Measurements from ENCODE around the gene FANCM. TPM values are rescaled to one million over a fixed set of nuclear protein-coding genes. Genes with fewer than 3 reads are reported as not detected.

FANCM gene
- total RNA-seq, 1 donor from 2014 or later = 13.4 TPM

DNA sequence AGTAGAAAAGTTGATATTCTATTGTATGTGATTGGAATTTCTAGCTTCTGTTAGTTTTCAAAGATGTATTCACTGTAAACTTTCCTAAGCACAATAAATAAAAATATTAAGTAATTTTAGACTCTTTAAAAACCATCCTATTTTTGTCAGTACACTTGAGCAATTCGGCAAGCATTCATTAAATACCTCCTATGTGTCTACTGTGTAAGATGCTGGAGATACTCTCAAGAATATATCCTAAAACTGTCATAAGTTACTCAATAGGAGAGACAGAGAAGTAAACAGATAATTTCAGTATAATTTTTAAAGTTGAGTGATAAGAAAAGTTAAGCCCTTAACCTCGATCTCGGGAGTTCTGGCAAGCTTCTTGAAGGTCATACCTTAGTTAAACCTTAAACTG is 46.1 kb downstream of the FANCM start:
- Mint-ChIP-seq H3K4me3 (no peak overlapping the region), H3K36me3 (ENCODE audit: low read depth) (peaks cover 5% of the 10 kb centered on the region), H3K4me1 (no peaks in the 10 kb centered on the region), H3K27me3 (no peaks in the 10 kb centered on the region), H3K27ac (no peak overlapping the region), H3K9me3 (no peaks in the 10 kb centered on the region)
- POLR2A ChIA-PET = no interaction called here
- ATAC-seq (ENCODE audit: low read depth) (no peak), DNase-seq (no peak)
- TF ChIP-seq CTCF (IDR thresholded peaks at IDR 0.05) = no peak
- CTCF ChIA-PET = no interaction called here
- intact Hi-C loops (cut with micrococcal nuclease) = no loop called here

GRCh38 chr14:45185100-45185814 is 49.5 kb downstream of the FANCM start:
- no peaks in the 10 kb centered on the region for H3K9me3 Mint-ChIP-seq
- H3K27ac Mint-ChIP-seq = no peak overlapping the region
- peaks cover 21% of the 10 kb centered on the region for H3K36me3 Mint-ChIP-seq (ENCODE audit: low read depth)
- H3K27me3 Mint-ChIP-seq = no peaks in the 10 kb centered on the region
- CTCF ChIA-PET = no interaction called here
- no peak for DNase-seq
- no peak for TF ChIP-seq CTCF (IDR thresholded peaks at IDR 0.05)
- H3K4me1 Mint-ChIP-seq = no peaks in the 10 kb centered on the region
- POLR2A ChIA-PET = no interaction called here
- H3K4me3 Mint-ChIP-seq = no peak overlapping the region
- intact Hi-C loops (cut with micrococcal nuclease) = no loop called here
- ATAC-seq (ENCODE audit: low read depth) = no peak

GRCh38 chr14:45194964-45195363 is 59.2 kb downstream of the FANCM start:
- Mint-ChIP-seq H3K27ac (no peak overlapping the region), H3K4me3 (no peak overlapping the region), H3K4me1 (peaks cover 2% of the 10 kb centered on the region), H3K9me3 (no peaks in the 10 kb centered on the region), H3K36me3 (ENCODE audit: low read depth) (peaks cover 12% of the 10 kb centered on the region), H3K27me3 (no peaks in the 10 kb centered on the region)
- no peak for ATAC-seq (ENCODE audit: low read depth)
- intact Hi-C loops (cut with micrococcal nuclease) = no loop called here
- POLR2A ChIA-PET = interaction anchor here (1.2 kb wide), 1 partner anchor 57 kb away, joined by 3 read pairs; no protein-coding TSS in a partner anchor
- TF ChIP-seq CTCF (IDR thresholded peaks at IDR 0.05) = no peak
- CTCF ChIA-PET = no interaction called here
- DNase-seq = no peak

DNA sequence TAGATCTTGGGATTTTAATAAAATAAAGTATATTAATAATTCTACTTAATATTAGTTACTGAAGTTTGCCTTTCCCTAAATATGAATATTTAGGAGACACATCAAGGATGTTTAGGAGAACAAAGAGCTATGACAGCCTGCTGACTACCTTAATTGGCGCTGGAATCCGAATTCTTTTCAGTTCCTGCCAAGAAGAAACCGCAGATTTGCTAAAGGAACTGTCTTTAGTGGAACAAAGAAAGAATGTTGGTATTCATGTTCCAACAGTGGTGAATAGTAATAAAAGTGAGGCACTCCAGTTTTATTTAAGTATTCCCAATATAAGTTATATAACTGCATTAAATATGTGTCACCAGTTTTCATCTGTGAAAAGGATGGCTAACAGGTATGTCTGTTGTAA is 62.8 kb downstream of the FANCM start:
- Mint-ChIP-seq H3K4me1 (peaks cover 2% of the 10 kb centered on the region), H3K36me3 (ENCODE audit: low read depth) (peaks cover 28% of the 10 kb centered on the region), H3K27me3 (no peaks in the 10 kb centered on the region), H3K4me3 (no peak overlapping the region), H3K9me3 (no peaks in the 10 kb centered on the region), H3K27ac (no peak overlapping the region)
- ChIA-PET POLR2A (no interaction called here), CTCF (no interaction called here)
- ATAC-seq (ENCODE audit: low read depth) (no peak), DNase-seq (no peak)
- no peak for TF ChIP-seq CTCF (IDR thresholded peaks at IDR 0.05)
- intact Hi-C loops (cut with micrococcal nuclease) = no loop called here

DNA sequence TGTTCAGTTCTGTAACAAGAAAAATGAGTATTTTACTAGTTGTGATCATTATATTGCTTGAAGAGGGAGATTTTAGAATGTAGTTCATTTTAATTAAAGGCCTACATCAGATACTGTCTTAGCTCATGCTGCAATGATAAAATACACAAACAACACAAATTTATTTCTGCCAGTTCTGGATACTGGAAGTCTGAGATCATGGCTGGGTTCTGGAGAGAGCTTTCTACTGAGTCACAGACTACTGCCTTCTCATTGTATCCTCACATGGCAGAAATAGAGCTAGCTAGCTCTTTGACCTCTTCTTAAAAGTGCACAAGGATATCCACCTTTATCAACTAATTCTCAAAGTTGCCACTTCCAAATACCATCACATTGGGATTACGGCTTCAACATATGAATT is 63.5 kb downstream of the FANCM start:
- H3K27ac Mint-ChIP-seq = no peak overlapping the region
- peaks cover 29% of the 10 kb centered on the region for H3K36me3 Mint-ChIP-seq (ENCODE audit: low read depth)
- intact Hi-C loops (cut with micrococcal nuclease) = no loop called here
- no peak for TF ChIP-seq CTCF (IDR thresholded peaks at IDR 0.05)
- no peaks in the 10 kb centered on the region for H3K9me3 Mint-ChIP-seq
- POLR2A ChIA-PET = no interaction called here
- no peaks in the 10 kb centered on the region for H3K27me3 Mint-ChIP-seq
- H3K4me1 Mint-ChIP-seq = peaks cover 2% of the 10 kb centered on the region
- CTCF ChIA-PET = no interaction called here
- no peak overlapping the region for H3K4me3 Mint-ChIP-seq
- no peak for DNase-seq
- ATAC-seq (ENCODE audit: low read depth) = no peak
